D721Med (cell line): ENCODE data around the gene CHML.
"Not testable (repeated sequence)": the region's sequence is repeated elsewhere in the genome, so short reads cannot be mapped to it uniquely, and the experiment has no call there.

Source experiments
- DNase-seq: peaks from one replicate; pipeline ENCODE4 v3.0.0; 2011; ENCODE audit warnings: low spot score; ENCODE audit not compliant: insufficient read length
- FAIRE-seq: peaks from 2 replicates; lab custom pipeline; 2011; peaks lifted over from hg19 to GRCh38; lab: Jason Lieb, UNC
- TF ChIP-seq, protein P1 (sequence below): IDR thresholded peaks from 2 replicates; pipeline ENCODE4 v1.5.1; 2012; ENCODE audit warnings: mild to moderate bottlenecking, control low read depth; ENCODE audit not compliant: insufficient read depth; ENCODE audit errors: missing control alignments

Gene CHML

DNA sequence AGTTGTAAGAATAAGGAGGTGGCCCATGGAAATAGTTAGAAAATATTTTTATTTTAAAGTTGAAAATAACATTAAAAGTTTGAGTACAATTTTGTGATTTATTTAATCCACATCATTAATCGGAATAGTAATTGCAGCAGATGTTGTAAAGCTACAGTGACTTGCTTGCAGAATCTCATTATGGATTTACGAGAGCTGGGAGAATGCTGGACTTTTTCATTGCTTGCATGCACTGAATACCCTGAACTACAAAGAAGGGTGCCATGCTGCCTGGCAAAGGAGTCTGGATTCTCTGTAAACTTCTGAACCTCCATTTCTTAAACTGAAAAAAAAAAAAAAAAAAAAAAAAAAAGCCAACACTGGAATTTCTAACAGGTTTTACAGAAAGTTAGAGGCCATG is 38.4 kb upstream of the CHML start:
- no peak for DNase-seq
- TF ChIP-seq, protein P1, sequence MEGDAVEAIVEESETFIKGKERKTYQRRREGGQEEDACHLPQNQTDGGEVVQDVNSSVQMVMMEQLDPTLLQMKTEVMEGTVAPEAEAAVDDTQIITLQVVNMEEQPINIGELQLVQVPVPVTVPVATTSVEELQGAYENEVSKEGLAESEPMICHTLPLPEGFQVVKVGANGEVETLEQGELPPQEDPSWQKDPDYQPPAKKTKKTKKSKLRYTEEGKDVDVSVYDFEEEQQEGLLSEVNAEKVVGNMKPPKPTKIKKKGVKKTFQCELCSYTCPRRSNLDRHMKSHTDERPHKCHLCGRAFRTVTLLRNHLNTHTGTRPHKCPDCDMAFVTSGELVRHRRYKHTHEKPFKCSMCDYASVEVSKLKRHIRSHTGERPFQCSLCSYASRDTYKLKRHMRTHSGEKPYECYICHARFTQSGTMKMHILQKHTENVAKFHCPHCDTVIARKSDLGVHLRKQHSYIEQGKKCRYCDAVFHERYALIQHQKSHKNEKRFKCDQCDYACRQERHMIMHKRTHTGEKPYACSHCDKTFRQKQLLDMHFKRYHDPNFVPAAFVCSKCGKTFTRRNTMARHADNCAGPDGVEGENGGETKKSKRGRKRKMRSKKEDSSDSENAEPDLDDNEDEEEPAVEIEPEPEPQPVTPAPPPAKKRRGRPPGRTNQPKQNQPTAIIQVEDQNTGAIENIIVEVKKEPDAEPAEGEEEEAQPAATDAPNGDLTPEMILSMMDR = no peak
- no peak for FAIRE-seq

- DNase-seq = no peak
- TF ChIP-seq, protein P1 = no peak
- no peak for FAIRE-seq
These were observed 37.0 kb upstream of the CHML start for GRCh38 chr1:241677201-241677600.

DNA sequence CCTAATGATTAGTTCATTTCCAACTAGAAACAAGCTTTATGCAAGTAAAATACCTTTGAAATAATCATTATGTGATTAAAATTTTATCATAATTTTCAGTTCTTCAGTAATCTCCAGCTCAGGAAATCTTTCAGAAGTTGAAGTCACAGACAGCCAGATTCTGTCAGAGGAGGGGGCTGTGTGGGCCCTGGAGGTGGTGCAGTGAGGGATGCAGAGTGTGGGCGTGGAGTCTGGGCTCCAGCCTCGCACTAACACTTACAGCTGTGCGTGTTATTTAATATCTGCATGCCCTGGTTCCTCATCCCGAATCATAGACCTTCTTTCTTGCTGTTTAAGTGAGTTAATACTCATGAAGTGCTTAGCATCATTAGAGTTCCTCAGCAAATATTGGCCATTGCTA is 35.8 kb upstream of the CHML start:
- no peak for DNase-seq
- TF ChIP-seq, protein P1 = no peak
- no peak for FAIRE-seq

GRCh38 chr1:241674805-241675384 is 34.7 kb upstream of the CHML start:
- TF ChIP-seq, protein P1 = no peak
- no peak for FAIRE-seq
- no peak for DNase-seq

- TF ChIP-seq, protein P1 = no peak
- FAIRE-seq (no peak), DNase-seq (no peak)
These were observed 32.1 kb upstream of the CHML start for GRCh38 chr1:241672301-241672700.

DNA sequence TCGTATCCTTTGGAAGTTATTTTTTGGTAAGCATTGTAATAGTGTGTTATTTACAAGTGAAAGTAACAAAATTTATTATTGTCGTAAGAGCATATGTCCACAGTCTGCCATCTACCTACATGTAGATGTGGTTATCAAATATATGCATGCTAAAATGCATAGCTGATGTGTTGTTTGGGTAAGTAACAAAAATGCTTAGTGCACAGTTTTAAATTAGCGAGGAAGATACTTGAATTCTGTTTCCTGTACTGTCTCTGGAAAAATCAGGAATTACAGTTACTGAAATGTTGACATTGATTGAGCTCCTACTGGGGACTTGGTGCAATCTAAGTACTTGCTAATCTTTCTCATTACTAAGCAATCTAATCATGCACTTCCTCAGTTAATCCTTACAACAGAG is 26.2 kb upstream of the CHML start:
- DNase-seq = no peak
- FAIRE-seq = peak; percentile 99
- TF ChIP-seq, protein P1 = no peak

- TF ChIP-seq, protein P1 = no peak
- FAIRE-seq (no peak), DNase-seq (no peak)
These were observed 20.3 kb upstream of the CHML start for GRCh38 chr1:241660424-241660972.

DNA sequence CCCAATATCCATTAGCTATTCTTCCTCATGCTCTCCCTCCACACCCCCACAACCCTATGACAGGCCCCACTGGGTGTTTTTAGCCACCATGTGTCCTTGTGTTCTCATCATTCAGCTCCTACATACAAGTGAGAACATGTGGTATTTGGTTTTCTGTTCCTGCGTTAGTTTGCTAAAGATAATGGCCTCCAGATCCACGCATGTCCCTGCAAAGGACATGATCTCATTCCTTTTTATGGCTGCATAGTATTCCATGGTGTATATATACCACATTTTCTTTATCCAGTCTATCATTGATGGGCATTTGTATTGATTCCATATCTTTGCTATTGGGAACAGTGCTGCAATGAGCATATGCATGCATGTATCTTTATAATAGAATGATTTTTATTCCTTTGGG is 18.8 kb upstream of the CHML start:
- DNase-seq, FAIRE-seq: not testable (repeated sequence)
